ENCODE data around the gene BORCS8.

The BORCS8 gene

GRCh38 chr19:19214892-19215291 is 22.9 kb upstream of the BORCS8 start:
- TF ChIP-seq CTCF (IDR thresholded peaks at IDR 0.05; ENCODE audit: low read depth, low read length), result no peak
- DNase-seq (ENCODE audit: low read depth in 2 of 2), result peak; percentile 31 to 46

GRCh38 chr19:19214159-19214490 is 22.2 kb upstream of the BORCS8 start:
- TF ChIP-seq CTCF (IDR thresholded peaks at IDR 0.05; ENCODE audit: low read depth, low read length), result no peak
- H3K4me3 ChIP-seq (replicated peaks in 1 of 2; ENCODE audit: low read depth in 2 of 2, low read length in 2 of 2), result no peak overlapping the region
- no peak for DNase-seq (ENCODE audit: low read depth in 2 of 2)

More at GRCh38 chr19:19214892-19215291, 22.9 kb upstream of the BORCS8 start:
- no peak overlapping the region for H3K4me3 ChIP-seq (replicated peaks in 1 of 2; ENCODE audit: low read depth in 2 of 2, low read length in 2 of 2)

GRCh38 chr19:19213426-19214158 is 21.6 kb upstream of the BORCS8 start:
- no peak for DNase-seq (ENCODE audit: low read depth in 2 of 2)
- H3K4me3 ChIP-seq (replicated peaks in 1 of 2; ENCODE audit: low read depth in 2 of 2, low read length in 2 of 2), result no peak overlapping the region
- TF ChIP-seq CTCF (IDR thresholded peaks at IDR 0.05; ENCODE audit: low read depth, low read length), result no peak

- no peak for TF ChIP-seq CTCF (IDR thresholded peaks at IDR 0.05; ENCODE audit: low read depth, low read length)
- H3K4me3 ChIP-seq (replicated peaks in 1 of 2; ENCODE audit: low read depth in 2 of 2, low read length in 2 of 2), result no peak overlapping the region
- no peak for DNase-seq (ENCODE audit: low read depth in 2 of 2)
Measured at GRCh38 chr19:19212916-19213315, 21.0 kb upstream of the BORCS8 start.

- no peak for TF ChIP-seq CTCF (IDR thresholded peaks at IDR 0.05; ENCODE audit: low read depth, low read length)
- no peak for DNase-seq (ENCODE audit: low read depth in 2 of 2)
- no peak within 1 kb of the TSS for H3K4me3 ChIP-seq (replicated peaks in 1 of 2; ENCODE audit: low read depth in 2 of 2, low read length in 2 of 2)
Measured at GRCh38 chr19:19211499-19212420, 19.8 kb upstream of the BORCS8 start, which contains the start of gene NCAN. NCAN (plus strand) TSS chr19:19211958; CDS start chr19:19216954, 4,996 bp downstream.

- H3K4me3 ChIP-seq (replicated peaks in 1 of 2; ENCODE audit: low read depth in 2 of 2, low read length in 2 of 2), result no peak overlapping the region
- no peak for TF ChIP-seq CTCF (IDR thresholded peaks at IDR 0.05; ENCODE audit: low read depth, low read length)
- no peak for DNase-seq (ENCODE audit: low read depth in 2 of 2)
Measured at GRCh38 chr19:19209372-19209771, 17.4 kb upstream of the BORCS8 start.

All from cardiac fibroblast (primary cell).